AG10803 (cell line): ENCODE data around the gene RBMS1.

Experiments used
- DNase-seq: peaks from one replicate; pipeline ENCODE4 v3.0.0; 2010; ENCODE audit warnings: low read depth
- H3K4me3 ChIP-seq: 2 replicates; pipeline ENCODE4 v1.5.1; 2011; ENCODE audit warnings: mild to moderate bottlenecking, low read length, control low read depth
- TF ChIP-seq, protein P1 (sequence below): conservative IDR thresholded peaks from 2 replicates; pipeline ENCODE4 v1.5.1; 2011; ENCODE audit warnings: mild to moderate bottlenecking, low read length, control low read depth, inconsistent platforms

The RBMS1 gene

GRCh38 chr2:160322320-160322719 lies 171.3 kb downstream of the RBMS1 start:
- no peak for DNase-seq
- TF ChIP-seq, protein P1, sequence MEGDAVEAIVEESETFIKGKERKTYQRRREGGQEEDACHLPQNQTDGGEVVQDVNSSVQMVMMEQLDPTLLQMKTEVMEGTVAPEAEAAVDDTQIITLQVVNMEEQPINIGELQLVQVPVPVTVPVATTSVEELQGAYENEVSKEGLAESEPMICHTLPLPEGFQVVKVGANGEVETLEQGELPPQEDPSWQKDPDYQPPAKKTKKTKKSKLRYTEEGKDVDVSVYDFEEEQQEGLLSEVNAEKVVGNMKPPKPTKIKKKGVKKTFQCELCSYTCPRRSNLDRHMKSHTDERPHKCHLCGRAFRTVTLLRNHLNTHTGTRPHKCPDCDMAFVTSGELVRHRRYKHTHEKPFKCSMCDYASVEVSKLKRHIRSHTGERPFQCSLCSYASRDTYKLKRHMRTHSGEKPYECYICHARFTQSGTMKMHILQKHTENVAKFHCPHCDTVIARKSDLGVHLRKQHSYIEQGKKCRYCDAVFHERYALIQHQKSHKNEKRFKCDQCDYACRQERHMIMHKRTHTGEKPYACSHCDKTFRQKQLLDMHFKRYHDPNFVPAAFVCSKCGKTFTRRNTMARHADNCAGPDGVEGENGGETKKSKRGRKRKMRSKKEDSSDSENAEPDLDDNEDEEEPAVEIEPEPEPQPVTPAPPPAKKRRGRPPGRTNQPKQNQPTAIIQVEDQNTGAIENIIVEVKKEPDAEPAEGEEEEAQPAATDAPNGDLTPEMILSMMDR: no peak
- no peak overlapping the region for H3K4me3 ChIP-seq

DNA sequence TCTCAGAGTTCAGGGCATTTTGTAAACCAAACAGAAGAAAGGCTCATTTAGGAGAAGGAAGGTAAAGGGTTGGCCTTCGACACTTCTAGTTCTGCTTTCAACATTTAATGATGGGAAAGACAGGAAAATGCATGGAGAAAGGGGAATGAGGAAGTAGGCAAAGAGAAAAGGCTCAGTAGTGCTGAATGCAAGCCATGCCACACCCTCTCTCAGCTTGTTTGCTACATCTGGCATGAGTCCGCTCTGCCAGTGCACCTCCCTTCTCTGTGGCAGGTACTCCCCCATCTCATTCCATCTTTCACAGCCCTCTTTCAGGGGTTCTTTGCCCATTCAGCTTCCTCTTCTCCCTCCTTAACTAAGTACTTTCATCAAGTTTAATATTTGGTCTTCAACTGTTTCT lies 172.6 kb downstream of the RBMS1 start:
- no peak for DNase-seq
- TF ChIP-seq, protein P1: no peak
- no peak overlapping the region for H3K4me3 ChIP-seq

DNA sequence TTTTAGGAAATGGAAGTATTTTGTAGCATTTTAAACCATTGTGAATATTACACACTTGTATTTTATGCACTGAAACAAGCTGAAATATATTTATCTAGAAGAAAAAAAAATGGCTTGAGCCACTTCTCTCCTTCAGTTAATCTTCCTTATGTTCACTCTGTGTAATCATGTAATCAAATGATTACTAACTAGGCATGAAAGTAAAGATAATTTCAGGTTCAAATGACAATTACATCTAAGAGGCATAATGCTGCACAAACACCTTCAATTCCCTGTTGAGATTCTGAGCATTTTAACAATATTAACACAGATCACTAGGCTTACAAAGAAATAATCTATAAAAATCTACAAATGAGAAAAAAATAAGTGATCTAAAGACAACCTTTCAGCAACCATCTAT lies 173.9 kb downstream of the RBMS1 start:
- no peak overlapping the region for H3K4me3 ChIP-seq
- DNase-seq: no peak
- TF ChIP-seq, protein P1: no peak

- TF ChIP-seq, protein P1: no peak
- DNase-seq: no peak
- no peak overlapping the region for H3K4me3 ChIP-seq
Measured at GRCh38 chr2:160318218-160318617, 175.4 kb downstream of the RBMS1 start.

GRCh38 chr2:160317181-160318099 lies 176.2 kb downstream of the RBMS1 start:
- TF ChIP-seq, protein P1: no peak
- DNase-seq: peak; percentile 76
- H3K4me3 ChIP-seq: no peak overlapping the region

- TF ChIP-seq, protein P1: peak; percentile 25; the same call in 1 of the 2 replicates
- H3K4me3 ChIP-seq: no peak overlapping the region
- DNase-seq: peak; percentile 68
Measured at GRCh38 chr2:160315337-160315736, 178.3 kb downstream of the RBMS1 start.
